H9 (cell line): ENCODE measurements around the gene LITAFD. TPM values are rescaled to one million over a fixed set of nuclear protein-coding genes. Genes with fewer than 3 reads are reported as not detected.
"Not testable (repeated sequence)": the region's sequence is repeated elsewhere in the genome, so short reads cannot be mapped to it uniquely, and the experiment has no call there.

Experiments used
- DNase-seq: peaks from one replicate; pipeline ENCODE4 v3.0.0-alpha.2; 2017
- H2AFZ ChIP-seq: one replicate; pipeline ENCODE4 v1.6.1; 2013; ENCODE audit warnings: mild to moderate bottlenecking, low read length, control low read depth, moderate library complexity
- H2AK5ac ChIP-seq: 2 replicates; pipeline ENCODE4 v1.6.1; 2013; ENCODE audit warnings: low read length, control low read depth, mixed read lengths; ENCODE audit not compliant: insufficient read length
- H2BK120ac ChIP-seq: one replicate; pipeline ENCODE4 v1.6.1; 2013; ENCODE audit warnings: low read depth, mild to moderate bottlenecking, low read length, control low read depth, inconsistent platforms; ENCODE audit not compliant: poor library complexity, severe bottlenecking
- H2BK12ac ChIP-seq: 2 replicates; pipeline ENCODE4 v1.6.1; 2013; ENCODE audit warnings: low read length, control low read depth, mixed read lengths, low read depth; ENCODE audit not compliant: insufficient read length
- H2BK15ac ChIP-seq: 2 replicates; pipeline ENCODE4 v1.6.1; 2013; ENCODE audit warnings: low read depth, low read length, control low read depth
- H2BK20ac ChIP-seq: one replicate; pipeline ENCODE4 v1.6.1; 2013; ENCODE audit warnings: low read depth, mild to moderate bottlenecking, low read length, control low read depth, inconsistent platforms; ENCODE audit not compliant: poor library complexity, severe bottlenecking
- H2BK5ac ChIP-seq: 2 replicates; pipeline ENCODE4 v1.6.1; 2013; ENCODE audit warnings: low read length, control low read depth, mixed read lengths; ENCODE audit not compliant: insufficient read length
- H3K14ac ChIP-seq: 2 replicates; pipeline ENCODE4 v1.6.1; 2013; ENCODE audit warnings: low read length, control low read depth; ENCODE audit not compliant: insufficient read depth
- H3K18ac ChIP-seq: 2 replicates; pipeline ENCODE4 v1.6.1; 2013; ENCODE audit warnings: low read depth, mild to moderate bottlenecking, mixed read lengths, low read length, control low read depth; ENCODE audit not compliant: insufficient read length
- H3K23ac ChIP-seq: 2 replicates; pipeline ENCODE4 v1.6.1; 2013; ENCODE audit warnings: low read length, control low read depth, mixed read lengths, low read depth; ENCODE audit not compliant: insufficient read length
- H3K23me2 ChIP-seq: 2 replicates; pipeline ENCODE4 v1.6.1; 2013; ENCODE audit warnings: low read depth, mild to moderate bottlenecking, mixed read lengths, low read length, control low read depth; ENCODE audit not compliant: insufficient read length, poor library complexity, severe bottlenecking
- H3K27ac ChIP-seq: 2 replicates; pipeline ENCODE4 v1.5.1; 2013; ENCODE audit warnings: low read length, control low read depth, mixed read lengths, low read depth; ENCODE audit not compliant: insufficient read length
- H3K27me3 ChIP-seq: 2 replicates; pipeline ENCODE4 v1.6.1; 2013; ENCODE audit warnings: low read length, control low read depth, inconsistent platforms; ENCODE audit not compliant: insufficient read depth
- H3K4ac ChIP-seq: 2 replicates; pipeline ENCODE4 v1.6.1; 2013; ENCODE audit warnings: low read depth, mild to moderate bottlenecking, control low read depth, inconsistent platforms, low read length, moderate library complexity
- H3K4me1 ChIP-seq: 2 replicates; pipeline ENCODE4 v1.6.1; 2013; ENCODE audit warnings: low read length, control low read depth, inconsistent platforms; ENCODE audit not compliant: insufficient read depth
- H3K4me2 ChIP-seq: 2 replicates; pipeline ENCODE4 v1.6.1; 2013; ENCODE audit warnings: low read length, control low read depth, mixed read lengths; ENCODE audit not compliant: insufficient read length, insufficient read depth
- H3K56ac ChIP-seq: 2 replicates; pipeline ENCODE4 v1.6.1; 2013; ENCODE audit warnings: low read depth, mild to moderate bottlenecking, mixed read lengths, low read length, control low read depth; ENCODE audit not compliant: insufficient read length
- H3K79me1 ChIP-seq: 2 replicates; pipeline ENCODE4 v1.6.1; 2013; ENCODE audit warnings: low read depth, mild to moderate bottlenecking, moderate library complexity, low read length, control low read depth, inconsistent platforms; ENCODE audit not compliant: insufficient read depth, poor library complexity, severe bottlenecking
- H3K79me2 ChIP-seq: 2 replicates; pipeline ENCODE4 v1.6.1; 2013; ENCODE audit warnings: low read length, control low read depth, inconsistent platforms; ENCODE audit not compliant: insufficient read depth
- H3K9ac ChIP-seq: 2 replicates; pipeline ENCODE4 v1.6.1; 2013; ENCODE audit warnings: low read length, control low read depth, mixed read lengths; ENCODE audit not compliant: insufficient read length; ENCODE audit errors: extremely low read depth
- H3K9me3 ChIP-seq: one replicate; pipeline ENCODE4 v1.6.1; 2013; ENCODE audit warnings: low read depth, low read length, inconsistent platforms; ENCODE audit not compliant: control insufficient read depth
- H3T11ph ChIP-seq: one replicate; pipeline ENCODE4 v1.6.1; 2013; ENCODE audit warnings: mild to moderate bottlenecking, low read length, control low read depth, inconsistent platforms
- H4K20me1 ChIP-seq: one replicate; pipeline ENCODE4 v1.6.1; 2013; ENCODE audit not compliant: control insufficient read depth, insufficient read length, insufficient read depth
- H4K5ac ChIP-seq: 2 replicates; pipeline ENCODE4 v1.6.1; 2013; ENCODE audit warnings: low read depth, mild to moderate bottlenecking, mixed read lengths, low read length, control low read depth; ENCODE audit not compliant: insufficient read length
- H4K8ac ChIP-seq: replicated peaks from 2 replicates; pipeline ENCODE4 v1.6.1; 2013; ENCODE audit warnings: low read length, control low read depth, mixed read lengths, low read depth; ENCODE audit not compliant: insufficient read length
- H4K91ac ChIP-seq: 2 replicates; pipeline ENCODE4 v1.6.1; 2013; ENCODE audit warnings: low read depth, mild to moderate bottlenecking, moderate library complexity, mixed read lengths, low read length, control low read depth; ENCODE audit not compliant: insufficient read length
- H3K27ac Mint-ChIP-seq, 3 experiments: 2 replicates in 2 of 3; 3 replicates in 1 of 3; pipeline ENCODE4 v1.8.0; 2020 to 2021; ENCODE audit warnings: mixed read lengths in 3 of 3, mild to moderate bottlenecking in 1 of 3, moderate library complexity in 1 of 3
- H3K27me3 Mint-ChIP-seq: 2 replicates; pipeline ENCODE4 v1.8.0; 2021; ENCODE audit warnings: low read depth, mild to moderate bottlenecking, moderate library complexity, mixed read lengths
- H3K36me3 Mint-ChIP-seq, 3 experiments: 2 replicates in 2 of 3; 3 replicates in 1 of 3; pipeline ENCODE4 v1.8.0; 2020 to 2021; ENCODE audit warnings: low read depth in 3 of 3, mixed read lengths in 3 of 3; ENCODE audit not compliant: insufficient read depth in 1 of 3
- H3K4me1 Mint-ChIP-seq, 2 experiments: 2 replicates each; pipeline ENCODE4 v1.8.0; 2020; ENCODE audit warnings: mixed read lengths in 2 of 2
- H3K4me3 Mint-ChIP-seq, 2 experiments: 2 replicates in 1 of 2; 3 replicates in 1 of 2; pipeline ENCODE4 v1.8.0; 2020 to 2021; ENCODE audit warnings: mild to moderate bottlenecking in 2 of 2, mixed read lengths in 2 of 2, moderate library complexity in 1 of 2
- H3K9me3 Mint-ChIP-seq, 2 experiments: 2 replicates in 1 of 2; 3 replicates in 1 of 2; pipeline ENCODE4 v1.8.0; 2020; ENCODE audit warnings: mild to moderate bottlenecking in 2 of 2, mixed read lengths in 2 of 2, moderate library complexity in 1 of 2
- WGBS: extraction: QIAGEN DNeasy Blood & Tissue Kit; methylation state at CpG from one replicate; pipeline ENCODE4 v1.1.7; 2013; ENCODE audit warnings: missing lambda C conversion rate, low lambda C conversion rate, mixed read lengths; ENCODE audit not compliant: insufficient read length; ENCODE audit errors: extremely low coverage; 5-methylcytosine and 5-hydroxymethylcytosine counted together
- total RNA-seq: library from RNA; stranded (reverse); gene quantifications from 2 replicates; pipeline ENCODE4 v1.2.1, GENCODE V29; 2021

LITAFD gene
- total RNA-seq, 1 experiment from 2014 or later, result not detected

- H2BK15ac ChIP-seq, H3K27me3 Mint-ChIP-seq, H3K79me1 ChIP-seq, H3K4me1 ChIP-seq, H2AFZ ChIP-seq, H3K4ac ChIP-seq, H2BK5ac ChIP-seq, H4K5ac ChIP-seq, H4K20me1 ChIP-seq, H4K8ac ChIP-seq, H2BK12ac ChIP-seq, DNase-seq, H2BK20ac ChIP-seq, H3K79me2 ChIP-seq, H3K27ac Mint-ChIP-seq, H4K91ac ChIP-seq, H3K23me2 ChIP-seq, H3T11ph ChIP-seq, H3K27ac ChIP-seq, H3K18ac ChIP-seq, H2AK5ac ChIP-seq, H3K9ac ChIP-seq, H3K14ac ChIP-seq, H3K4me3 Mint-ChIP-seq, H3K4me2 ChIP-seq, H3K9me3 ChIP-seq, H3K9me3 Mint-ChIP-seq, H3K36me3 Mint-ChIP-seq, H2BK120ac ChIP-seq, H3K23ac ChIP-seq, H3K56ac ChIP-seq, H3K27me3 ChIP-seq: not testable (repeated sequence)
- H3K4me1 Mint-ChIP-seq, result peaks cover 22% of the 10 kb centered on the region in 2 experiments
- no CpG with 5 or more reads among the region's 15 CpGs for WGBS
Observed at GRCh38 chr16:8837594-8837993, 44.6 kb upstream of the LITAFD start.

GRCh38 chr16:8842016-8842415 lies 40.1 kb upstream of the LITAFD start:
- H3K79me2 ChIP-seq, H3K9me3 ChIP-seq: not testable (repeated sequence)

More at GRCh38 chr16:8842016-8842415, 40.1 kb upstream of the LITAFD start:
- not testable (repeated sequence) for H3K27ac ChIP-seq, H2BK20ac ChIP-seq, H2BK15ac ChIP-seq, H3K27ac Mint-ChIP-seq, H3T11ph ChIP-seq, H3K23me2 ChIP-seq, H3K27me3 ChIP-seq, H2BK12ac ChIP-seq, H3K9me3 Mint-ChIP-seq, H4K91ac ChIP-seq, H3K18ac ChIP-seq, H2BK5ac ChIP-seq, H2AFZ ChIP-seq, H4K5ac ChIP-seq, H3K9ac ChIP-seq, H3K4me3 Mint-ChIP-seq, H3K23ac ChIP-seq, H3K56ac ChIP-seq, DNase-seq, H3K27me3 Mint-ChIP-seq, H3K4me1 ChIP-seq, H3K4ac ChIP-seq, H4K20me1 ChIP-seq, H2BK120ac ChIP-seq, H3K79me1 ChIP-seq, H2AK5ac ChIP-seq, H3K14ac ChIP-seq, H3K4me2 ChIP-seq, H4K8ac ChIP-seq
- peaks cover 25 to 29% of the 10 kb centered on the region in 2 experiments for H3K4me1 Mint-ChIP-seq
- no CpG with 5 or more reads among the region's 4 CpGs for WGBS
- peaks cover 12 to 19% (median 13%) of the 10 kb centered on the region in 3 experiments for H3K36me3 Mint-ChIP-seq
